Keratinocyte (primary cell): ENCODE data around the gene FAM185A. TPM values are rescaled to one million over a fixed set of nuclear protein-coding genes. Genes with fewer than 3 reads are reported as not detected.
"Not testable (repeated sequence)": the region's sequence is repeated elsewhere in the genome, so short reads cannot be mapped to it uniquely, and the experiment has no call there.

ENCODE experiments used
- DNase-seq: peaks from one replicate; pipeline ENCODE4 v3.0.0-alpha.2; 2011; ENCODE audit warnings: low read depth, missing footprints, low spot score
- FAIRE-seq: peaks from 2 replicates; lab custom pipeline; 2011; peaks lifted over from hg19 to GRCh38; lab: Jason Lieb, UNC
- H2AFZ ChIP-seq: 2 replicates; pipeline ENCODE4 v1.6.0; 2012; ENCODE audit warnings: low read length, control low read depth, inconsistent platforms; ENCODE audit not compliant: control insufficient read depth
- H3K27ac ChIP-seq: 2 replicates; pipeline ENCODE4 v1.5.1; 2011; ENCODE audit warnings: low read length; ENCODE audit not compliant: control insufficient read depth, insufficient read depth
- H3K27me3 ChIP-seq: 3 replicates; pipeline ENCODE4 v1.6.0; 2011; ENCODE audit warnings: low read length; ENCODE audit not compliant: control insufficient read depth, insufficient read depth; ENCODE audit errors: extremely low read depth
- H3K36me3 ChIP-seq, 2 experiments: 2 replicates in 1 of 2; 3 replicates in 1 of 2; pipeline ENCODE4 v1.5.1; 2011; ENCODE audit warnings: low read length in 2 of 2, mild to moderate bottlenecking in 1 of 2; ENCODE audit not compliant: control insufficient read depth in 2 of 2, insufficient read depth in 2 of 2; ENCODE audit errors: extremely low read depth in 1 of 2
- H3K4me1 ChIP-seq: 3 replicates; pipeline ENCODE4 v1.5.1; 2011; ENCODE audit warnings: low read length; ENCODE audit not compliant: control insufficient read depth, insufficient read depth; ENCODE audit errors: extremely low read depth
- H3K4me2 ChIP-seq: 3 replicates; pipeline ENCODE4 v1.6.0; 2011; ENCODE audit warnings: low read depth, low read length; ENCODE audit not compliant: control insufficient read depth, insufficient read depth; ENCODE audit errors: extremely low read depth
- H3K4me3 ChIP-seq, 3 experiments: fragments of 200-600 bp in 1 of 3; sonication (generic) in 1 of 3; 2 replicates in 2 of 3; 3 replicates in 1 of 3; pipeline ENCODE4 v1.5.1; 2011 to 2016; ENCODE audit warnings: low read length in 3 of 3, mild to moderate bottlenecking in 3 of 3, control low read depth in 2 of 3, inconsistent platforms in 1 of 3, low read depth in 1 of 3, mixed read lengths in 1 of 3, mixed run types in 1 of 3, moderate library complexity in 1 of 3; ENCODE audit not compliant: control insufficient read depth in 2 of 3, insufficient read depth in 2 of 3; ENCODE audit errors: extremely low read depth in 1 of 3
- H3K79me2 ChIP-seq: 2 replicates; pipeline ENCODE4 v1.6.0; 2012; ENCODE audit warnings: low read length; ENCODE audit not compliant: control insufficient read depth, insufficient read depth
- H3K9ac ChIP-seq: 3 replicates; pipeline ENCODE4 v1.6.0; 2011; ENCODE audit warnings: low read length; ENCODE audit not compliant: control insufficient read depth, insufficient read depth; ENCODE audit errors: extremely low read depth
- H3K9me1 ChIP-seq: 3 replicates; pipeline ENCODE4 v1.6.0; 2011; ENCODE audit warnings: low read length; ENCODE audit not compliant: control insufficient read depth, insufficient read depth; ENCODE audit errors: extremely low read depth
- H3K9me3 ChIP-seq: 2 replicates; pipeline ENCODE4 v1.5.1; 2012; ENCODE audit warnings: low read depth, low read length; ENCODE audit not compliant: control insufficient read depth
- H4K20me1 ChIP-seq: 3 replicates; pipeline ENCODE4 v1.6.0; 2011; ENCODE audit warnings: low read length; ENCODE audit not compliant: control insufficient read depth, insufficient read depth; ENCODE audit errors: extremely low read depth
- dilution Hi-C: fragments of 300-500 bp; cut with MboI; formaldehyde crosslinking; loops from one replicate; pipeline ENCODE4 v1.7.0; 2020; ENCODE audit warnings: low sequenced_read_pairs; ENCODE audit not compliant: extremely low pct_ligation_motif_present
- polyA plus RNA-seq, 5 experiments: library from polyadenylated mRNA; depleted of rRNA in 3 of 5; stranded (reverse) in 3 of 5; stranded (forward) in 1 of 5; unstranded in 1 of 5; fragments of >200 nt; gene quantifications; 1 replicate in 1 of 5; 2 replicates in 3 of 5; 3 replicates in 1 of 5; pipeline versions ENCODE4 v1.2.1 to v1.2.3, GENCODE V29; 2011 to 2012; ENCODE audit warnings: missing spikeins in 2 of 5, low read depth in 1 of 5, low replicate concordance in 1 of 5

Gene FAM185A
- polyA plus RNA-seq, 1 donor (not counting 4 experiments of a cell fraction or from before 2014, with no cell fraction given) = 7.3 TPM

DNA sequence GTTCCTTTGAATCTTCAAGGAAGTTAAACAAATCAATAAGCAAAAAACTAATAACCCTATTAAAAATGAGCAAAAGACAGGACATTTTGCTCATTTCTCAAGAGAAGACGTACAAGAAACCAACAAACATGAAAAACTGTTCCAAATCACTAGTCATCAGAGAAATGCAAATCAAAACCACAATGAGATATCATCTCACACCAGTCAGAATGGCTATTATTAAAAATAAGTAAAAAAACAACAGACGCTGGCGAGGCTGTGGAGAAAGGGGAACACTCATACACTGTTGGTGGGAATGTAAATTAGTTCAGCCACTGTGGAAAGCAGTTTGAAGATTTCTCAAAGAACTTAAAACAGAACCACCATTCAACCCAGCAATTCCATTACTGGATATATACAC lies 21.7 kb downstream of the FAM185A start:
- H4K20me1 ChIP-seq, H3K4me2 ChIP-seq, H3K4me1 ChIP-seq, dilution Hi-C loops, DNase-seq, H3K36me3 ChIP-seq, H3K9me3 ChIP-seq, FAIRE-seq, H3K79me2 ChIP-seq, H3K27ac ChIP-seq, H3K9ac ChIP-seq, H2AFZ ChIP-seq, H3K4me3 ChIP-seq, H3K27me3 ChIP-seq, H3K9me1 ChIP-seq: not testable (repeated sequence)

DNA sequence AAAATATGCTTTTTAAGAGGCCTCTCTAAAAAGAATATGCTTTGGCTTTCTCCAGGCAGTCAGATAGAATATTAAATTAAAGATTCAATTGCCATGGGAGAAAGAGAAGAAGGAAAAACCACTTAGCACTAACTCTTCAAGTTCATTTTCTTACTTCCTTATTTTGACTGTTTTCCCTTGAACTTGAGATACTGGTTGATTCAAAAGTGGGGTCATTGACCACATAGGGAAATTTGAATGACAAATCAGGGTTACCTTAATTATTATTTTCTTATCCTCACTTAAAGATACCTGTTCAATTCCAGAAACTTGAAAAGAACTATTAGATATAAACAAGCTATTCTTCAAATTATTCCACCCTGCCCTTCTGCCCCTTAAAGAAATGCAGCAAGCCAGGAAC lies 27.4 kb downstream of the FAM185A start:
- H3K27ac ChIP-seq, H3K4me1 ChIP-seq, H2AFZ ChIP-seq, H3K4me2 ChIP-seq, H3K36me3 ChIP-seq, H3K9ac ChIP-seq, dilution Hi-C loops, FAIRE-seq, H3K9me1 ChIP-seq, H4K20me1 ChIP-seq, H3K4me3 ChIP-seq, H3K9me3 ChIP-seq, H3K79me2 ChIP-seq, DNase-seq, H3K27me3 ChIP-seq: not testable (repeated sequence)

DNA sequence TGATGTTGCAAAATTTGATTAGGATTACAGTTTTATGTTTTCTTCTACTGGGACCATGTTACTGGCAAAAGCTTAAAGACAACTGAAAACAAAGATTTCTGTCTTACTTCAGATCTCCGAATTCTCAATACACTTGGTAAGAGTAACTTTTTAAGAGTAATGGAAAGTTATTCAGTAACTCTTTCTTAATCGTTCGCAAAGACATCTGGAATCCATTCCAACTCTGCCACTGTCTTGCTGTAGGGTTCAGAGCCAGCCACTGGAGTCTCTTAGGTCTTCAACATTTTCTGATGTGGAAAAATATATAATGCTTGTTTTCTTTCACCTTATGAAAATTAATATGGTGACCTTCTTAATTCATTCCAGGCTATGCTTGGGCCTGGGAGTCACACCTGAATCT lies 29.9 kb downstream of the FAM185A start:
- H2AFZ ChIP-seq, H3K79me2 ChIP-seq, H4K20me1 ChIP-seq, DNase-seq, H3K9me1 ChIP-seq, H3K27me3 ChIP-seq, H3K9me3 ChIP-seq, dilution Hi-C loops, H3K27ac ChIP-seq, H3K9ac ChIP-seq, H3K4me1 ChIP-seq, H3K36me3 ChIP-seq, H3K4me3 ChIP-seq, H3K4me2 ChIP-seq, FAIRE-seq: not testable (repeated sequence)

DNA sequence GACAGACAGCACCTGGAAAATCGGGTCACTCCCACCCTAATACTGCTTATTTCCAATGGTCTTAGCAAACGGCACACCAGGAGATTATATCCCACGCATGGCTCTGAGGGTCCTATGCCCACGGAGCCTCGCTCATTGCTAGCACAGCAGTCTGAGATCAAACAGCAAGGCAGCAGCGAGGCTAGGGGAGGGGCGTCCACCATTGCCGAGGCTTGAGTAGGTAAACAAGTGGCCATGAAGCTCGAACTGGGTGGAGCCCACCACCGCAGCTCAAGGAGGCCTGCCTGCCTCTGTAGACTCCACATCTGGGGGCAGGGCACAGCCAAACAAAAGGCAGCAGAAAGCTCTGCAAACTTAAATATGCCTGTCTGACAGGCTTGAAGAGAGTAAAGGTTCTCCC lies 32.1 kb downstream of the FAM185A start:
- H3K9me3 ChIP-seq, H3K27me3 ChIP-seq, H3K4me3 ChIP-seq, DNase-seq, dilution Hi-C loops, H3K9ac ChIP-seq, H3K4me1 ChIP-seq, H4K20me1 ChIP-seq, H2AFZ ChIP-seq, H3K36me3 ChIP-seq, FAIRE-seq, H3K9me1 ChIP-seq, H3K4me2 ChIP-seq, H3K79me2 ChIP-seq, H3K27ac ChIP-seq: not testable (repeated sequence)

DNA sequence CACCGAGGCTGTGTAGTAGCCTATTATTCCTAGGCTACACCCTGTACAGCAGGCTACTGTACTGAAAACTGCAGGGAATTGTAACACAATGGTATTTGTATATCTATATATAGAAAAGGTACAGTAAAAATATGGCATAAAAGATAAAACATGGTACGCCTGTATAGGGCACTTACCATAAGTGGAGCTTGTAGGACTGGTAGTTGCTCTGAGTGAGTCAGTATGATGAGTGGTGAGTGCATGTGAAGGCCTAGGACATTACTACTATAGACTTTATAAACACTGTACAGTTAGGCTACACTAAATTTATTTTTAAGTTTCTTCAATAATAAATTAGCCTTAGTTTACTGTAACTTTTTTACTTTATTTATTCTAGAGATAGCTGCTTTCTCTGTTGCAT lies 40.0 kb downstream of the FAM185A start:
- H3K27ac ChIP-seq, H3K79me2 ChIP-seq, H3K9ac ChIP-seq, H3K27me3 ChIP-seq, H3K9me1 ChIP-seq, DNase-seq, FAIRE-seq, H3K4me3 ChIP-seq, H4K20me1 ChIP-seq, H3K36me3 ChIP-seq, H3K9me3 ChIP-seq, H2AFZ ChIP-seq, H3K4me1 ChIP-seq, H3K4me2 ChIP-seq, dilution Hi-C loops: not testable (repeated sequence)
